GM18505 (cell line): ENCODE results near the gene ING3.
"Not testable (repeated sequence)": the region's sequence is repeated elsewhere in the genome, so short reads cannot be mapped to it uniquely, and the experiment has no call there.

ENCODE experiments used
- ATAC-seq: cut with Tn5 transposase; IDR thresholded peaks from one replicate; pipeline ENCODE4 v1.9.1; 2021; ENCODE audit not compliant: unreplicated experiment
- POLR2A ChIP-seq: IDR thresholded peaks from 4 replicates; pipeline ENCODE4 v1.6.1; 2011; ENCODE audit warnings: borderline replicate concordance; ENCODE audit not compliant: insufficient read depth, insufficient read length; ENCODE audit errors: extremely low read depth

The ING3 gene

DNA sequence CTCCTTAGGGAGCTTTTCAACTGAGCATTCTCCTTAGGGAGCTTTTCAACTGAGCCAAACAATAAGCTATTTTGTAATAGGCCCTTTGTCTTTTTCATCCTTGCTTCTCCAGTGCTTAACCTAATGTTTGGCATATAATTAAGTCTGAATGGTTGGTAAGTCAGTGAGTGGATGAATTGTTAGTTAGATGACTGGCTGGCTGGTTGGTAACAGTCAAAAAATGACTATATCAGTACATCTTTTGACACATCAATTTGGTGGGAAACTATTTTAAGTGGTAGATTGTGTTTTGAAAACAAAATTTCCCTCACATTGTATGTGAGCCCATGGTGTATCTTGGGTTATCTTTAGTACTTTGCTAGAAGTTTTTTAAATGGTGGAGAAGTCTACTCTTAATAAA is 16.4 kb downstream of the ING3 start:
- ATAC-seq, result no peak
- TF ChIP-seq POLR2A, result no peak

DNA sequence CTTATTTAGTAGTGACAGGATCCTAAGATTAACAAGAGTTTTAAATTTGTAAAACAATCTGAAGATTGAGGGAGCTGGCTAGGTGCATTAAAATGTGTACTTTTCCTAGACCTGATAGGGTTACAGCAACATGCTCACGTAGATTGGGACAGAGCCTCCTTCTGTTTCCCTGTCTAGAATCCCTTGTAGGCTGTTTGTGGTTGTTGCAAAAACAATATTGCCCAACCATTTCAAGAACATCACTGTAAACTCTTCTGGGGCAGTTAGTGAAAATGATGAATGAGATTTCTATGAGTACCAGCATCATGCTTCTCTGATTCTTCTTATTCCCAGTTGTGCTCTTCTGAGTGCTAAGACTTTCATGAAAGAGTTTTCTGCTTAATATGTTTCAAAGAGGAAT is 23.3 kb downstream of the ING3 start:
- ATAC-seq, result no peak
- no peak for TF ChIP-seq POLR2A

DNA sequence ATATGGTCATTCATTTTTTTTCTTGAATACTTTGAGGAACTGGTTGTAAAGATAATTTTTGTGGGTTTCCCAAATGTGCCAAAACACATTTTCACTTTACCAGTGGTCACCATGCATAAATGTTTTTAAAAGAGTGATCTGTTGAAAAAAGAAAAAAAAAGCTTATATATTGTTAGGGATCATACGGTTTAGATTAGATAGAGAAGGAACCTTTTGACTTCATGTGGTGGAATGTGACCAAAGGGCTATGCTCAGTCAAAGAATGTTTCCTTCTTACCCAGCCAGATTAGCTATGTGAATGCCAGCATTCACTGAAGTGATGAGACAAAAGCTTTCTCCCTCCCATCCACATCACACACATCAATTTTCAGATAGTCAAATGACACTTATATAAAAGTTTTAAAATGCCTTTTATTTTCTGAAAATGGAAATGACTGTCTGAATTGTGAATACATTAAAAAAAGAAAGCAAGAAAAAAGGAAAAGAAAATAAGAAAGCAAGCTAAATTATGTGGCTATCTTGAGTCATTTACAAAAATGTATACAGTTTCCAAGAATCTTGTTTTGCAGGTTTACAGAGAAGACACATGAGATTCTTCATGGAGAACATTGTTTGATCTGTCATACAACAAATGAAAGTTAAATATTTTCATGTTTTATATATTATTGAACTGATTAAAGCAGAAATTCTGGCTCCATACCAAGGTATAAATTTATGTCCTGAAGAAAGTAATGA is 29.4 kb downstream of the ING3 start:
- no peak for TF ChIP-seq POLR2A
- no peak for ATAC-seq

DNA sequence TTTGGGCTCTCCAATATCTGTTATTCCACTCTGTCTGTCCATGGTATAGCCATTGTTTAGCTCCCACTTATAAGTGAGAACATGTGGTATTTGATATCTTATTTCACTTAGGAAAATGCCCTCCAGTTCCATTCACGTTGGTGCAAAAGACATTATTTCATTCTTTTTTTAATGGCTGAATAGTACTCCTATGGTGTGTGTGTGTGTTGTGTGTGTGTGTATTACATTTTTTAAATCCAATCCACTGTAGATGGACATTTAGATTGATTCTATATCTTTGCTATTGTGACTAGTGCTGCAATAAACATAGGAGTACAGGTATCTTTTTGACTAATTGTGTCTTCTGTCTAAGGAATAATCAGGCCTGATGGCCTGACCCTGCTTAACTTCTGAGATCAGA is 30.5 kb downstream of the ING3 start:
- no peak for ATAC-seq
- TF ChIP-seq POLR2A, result no peak

DNA sequence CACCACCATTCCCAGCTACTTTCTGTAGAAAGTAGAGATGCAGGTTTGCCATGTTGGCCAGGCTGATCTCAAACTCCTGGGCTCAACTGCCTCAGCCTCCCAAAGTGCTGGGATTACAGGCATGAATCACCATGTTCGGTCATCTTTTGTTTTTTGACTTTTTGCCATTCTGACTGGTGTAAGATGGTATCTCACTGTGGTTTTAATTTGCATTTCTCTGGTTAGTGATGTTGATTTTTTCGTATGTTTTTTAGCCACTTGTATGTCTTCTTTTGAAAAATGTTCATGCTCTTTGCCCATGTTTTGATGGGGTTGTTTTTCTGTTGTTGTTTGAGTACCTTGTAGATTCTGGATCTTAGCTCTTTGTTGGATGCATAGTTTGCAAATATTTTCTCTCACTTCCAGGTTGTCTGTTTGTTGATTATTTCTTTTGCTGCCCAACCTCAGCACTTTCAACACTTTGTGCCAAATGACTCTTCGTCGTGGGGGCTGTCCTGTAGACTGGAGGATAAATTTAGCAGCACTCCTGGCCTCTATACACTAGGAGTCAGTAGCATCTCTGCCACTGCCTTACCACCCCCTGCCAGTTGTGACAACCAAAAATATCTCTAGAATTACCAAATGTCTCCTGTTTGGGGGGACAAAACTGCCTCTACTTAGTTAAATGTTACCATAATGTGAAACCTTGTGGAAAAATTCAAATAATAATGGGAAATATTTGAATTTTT is 31.5 kb downstream of the ING3 start:
- no peak for ATAC-seq
- TF ChIP-seq POLR2A, result no peak

DNA sequence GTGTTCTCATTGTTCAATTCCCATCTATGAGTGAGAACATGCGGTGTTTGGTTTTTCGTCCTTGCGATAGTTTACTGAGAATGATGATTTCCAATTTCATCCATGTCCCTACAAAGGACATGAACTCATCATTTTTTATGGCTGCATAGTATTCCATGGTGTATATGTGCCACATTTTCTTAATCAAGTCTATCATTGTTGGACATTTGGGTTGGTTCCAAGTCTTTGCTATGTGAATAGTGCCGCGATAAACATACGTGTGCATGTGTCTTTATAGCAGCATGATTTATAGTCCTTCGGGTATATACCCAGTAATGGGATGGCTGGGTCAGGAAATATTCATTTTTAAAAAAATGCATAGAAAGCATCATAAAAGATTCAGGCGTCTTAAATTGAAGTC is 33.0 kb downstream of the ING3 start:
- not testable (repeated sequence) for ATAC-seq

DNA sequence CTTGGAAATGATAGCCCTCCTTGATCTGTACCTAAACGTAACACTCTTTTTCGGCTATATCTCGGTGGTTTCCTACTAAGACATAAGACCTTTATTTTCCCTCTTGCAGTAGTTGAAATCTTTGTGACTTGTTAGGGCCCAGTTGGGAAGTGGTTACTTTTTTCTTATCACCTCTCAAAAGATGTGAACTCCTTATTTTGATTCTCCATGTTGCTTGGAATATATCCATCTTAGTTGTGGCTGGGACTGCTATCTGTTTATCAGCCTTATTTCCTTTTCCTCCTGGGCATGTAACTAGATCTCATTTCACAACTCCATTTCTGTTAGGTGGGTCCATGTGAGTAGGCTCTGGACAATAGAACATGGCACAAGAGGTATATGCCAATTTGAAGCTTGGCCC is 33.8 kb downstream of the ING3 start:
- no peak for TF ChIP-seq POLR2A
- ATAC-seq, result no peak

DNA sequence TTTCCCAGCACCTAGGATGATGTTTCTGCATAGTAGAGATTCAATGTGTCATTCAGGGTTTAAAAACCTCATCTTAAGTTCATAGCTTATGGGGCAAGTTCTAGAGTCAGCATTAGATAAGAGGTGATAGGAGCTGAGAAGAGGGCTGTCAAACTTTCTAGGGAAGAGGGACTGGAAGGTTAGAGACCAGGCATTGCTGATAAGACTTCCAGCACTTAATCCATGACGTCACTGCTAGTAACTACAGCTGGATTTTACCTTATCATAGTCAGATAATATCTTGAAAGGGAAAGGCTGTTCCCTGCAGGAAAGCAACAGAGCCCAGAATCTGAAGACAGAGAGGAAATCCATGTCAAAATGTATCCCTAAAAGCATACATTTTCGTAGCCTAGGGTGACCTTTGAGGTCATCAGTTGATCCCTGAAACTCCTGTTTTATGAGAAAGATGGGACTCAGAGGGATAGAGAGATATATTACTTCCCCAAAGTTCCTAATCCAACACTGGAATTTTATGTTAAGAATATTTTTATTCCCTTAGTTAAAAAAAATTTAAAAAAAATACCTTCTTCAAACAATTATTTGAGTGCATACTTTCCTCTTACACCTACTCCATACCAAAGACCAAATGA is 34.7 kb downstream of the ING3 start:
- no peak for TF ChIP-seq POLR2A
- no peak for ATAC-seq

DNA sequence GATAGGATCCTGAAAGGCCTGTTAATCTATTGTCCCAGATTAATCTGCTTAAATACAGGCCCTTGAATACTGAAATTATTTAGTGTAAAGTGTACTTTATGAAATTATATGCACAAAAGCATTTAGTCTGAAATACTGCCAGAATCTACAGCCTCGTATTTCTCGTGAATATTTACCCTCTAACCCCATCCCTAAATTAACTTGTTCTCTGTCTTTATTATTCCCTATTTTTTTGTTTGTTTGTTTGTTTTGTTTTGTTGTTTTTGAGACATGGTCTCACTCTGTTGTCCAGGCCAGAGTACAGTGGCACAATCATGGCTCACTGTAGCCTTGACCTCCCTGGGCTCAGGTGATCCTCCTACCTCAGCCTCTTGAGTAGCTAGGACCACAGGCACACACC is 35.3 kb downstream of the ING3 start:
- no peak for TF ChIP-seq POLR2A
- no peak for ATAC-seq

DNA sequence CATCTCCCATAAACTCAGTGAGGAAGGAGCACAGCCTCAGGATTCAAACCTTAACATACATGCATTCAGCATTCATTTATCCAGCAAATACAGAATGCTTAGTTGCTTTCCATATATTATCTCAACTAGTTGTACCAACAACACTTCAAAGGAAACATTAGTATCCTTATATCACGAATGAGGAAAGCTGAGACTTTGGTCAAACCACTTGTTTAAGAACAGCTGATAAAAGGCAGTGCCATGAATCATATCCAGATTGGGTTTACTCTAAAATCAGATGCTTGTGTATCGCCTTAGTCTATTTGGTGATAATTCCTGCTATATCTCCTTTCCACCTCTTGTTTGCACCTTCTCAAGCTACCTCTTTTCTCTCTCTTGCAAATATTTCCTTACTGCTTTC is 36.1 kb downstream of the ING3 start:
- ATAC-seq, result no peak
- TF ChIP-seq POLR2A, result no peak

DNA sequence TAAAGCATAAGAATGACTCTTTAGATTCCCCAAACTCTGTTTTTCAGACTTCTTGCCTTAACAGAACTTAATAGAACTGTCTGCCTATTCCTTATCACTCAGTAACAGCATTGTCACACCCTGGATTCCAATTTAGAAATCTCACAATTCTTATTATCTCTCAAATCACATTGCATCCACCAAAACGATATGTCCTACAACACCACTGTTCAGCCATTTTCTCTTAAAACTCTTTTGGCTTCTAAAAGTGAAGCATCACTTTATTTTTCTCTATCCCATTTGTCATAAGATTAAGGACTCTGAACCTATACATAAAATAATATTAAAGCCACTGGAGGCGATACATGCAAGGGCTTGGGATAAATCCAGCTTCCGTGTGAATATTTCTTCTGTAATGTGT is 36.7 kb downstream of the ING3 start:
- TF ChIP-seq POLR2A, result no peak
- ATAC-seq, result no peak

DNA sequence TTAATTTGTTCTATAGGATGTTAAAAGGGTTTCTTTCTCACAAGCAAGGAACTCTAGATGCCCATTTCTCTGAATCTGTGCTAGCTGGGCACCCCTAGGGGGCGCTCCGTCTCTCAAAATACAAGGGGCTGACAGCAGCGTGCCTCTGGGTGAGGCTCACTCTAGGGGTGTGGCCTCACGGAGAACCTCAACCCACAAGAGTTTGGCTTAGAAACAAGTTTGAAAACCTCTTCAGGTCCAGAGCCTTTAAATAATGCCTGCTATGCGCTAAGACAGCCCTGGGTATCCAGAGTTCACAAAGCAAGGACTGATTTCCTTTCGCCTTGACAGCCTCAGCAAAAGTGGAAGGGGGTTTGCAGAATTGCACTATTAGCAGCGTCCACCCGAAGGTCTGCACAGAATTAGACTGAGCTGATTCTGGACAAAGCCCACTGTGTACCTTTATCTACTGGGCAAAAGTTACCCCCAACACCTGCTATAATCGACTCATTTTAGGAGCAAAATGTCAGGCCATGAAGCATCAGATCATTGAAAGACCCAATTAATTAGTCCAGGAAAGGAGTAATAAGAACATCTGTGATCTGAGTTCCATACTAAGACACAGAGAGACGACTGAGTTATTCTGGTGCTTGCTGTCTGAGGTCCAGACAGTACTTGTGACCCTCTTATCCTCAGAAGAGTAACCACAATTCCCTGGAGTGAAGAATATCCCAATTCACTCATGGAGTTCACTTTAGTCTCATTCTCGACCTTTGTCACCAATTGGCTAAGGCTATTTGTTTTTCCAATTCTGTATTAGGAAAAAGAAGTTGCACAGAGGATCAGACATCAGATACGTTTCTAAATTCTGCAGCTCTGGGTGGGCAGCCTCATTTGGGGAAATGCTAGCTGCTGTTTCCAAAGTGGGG is 37.4 kb downstream of the ING3 start:
- no peak for TF ChIP-seq POLR2A
- peak; percentile 96 for ATAC-seq

DNA sequence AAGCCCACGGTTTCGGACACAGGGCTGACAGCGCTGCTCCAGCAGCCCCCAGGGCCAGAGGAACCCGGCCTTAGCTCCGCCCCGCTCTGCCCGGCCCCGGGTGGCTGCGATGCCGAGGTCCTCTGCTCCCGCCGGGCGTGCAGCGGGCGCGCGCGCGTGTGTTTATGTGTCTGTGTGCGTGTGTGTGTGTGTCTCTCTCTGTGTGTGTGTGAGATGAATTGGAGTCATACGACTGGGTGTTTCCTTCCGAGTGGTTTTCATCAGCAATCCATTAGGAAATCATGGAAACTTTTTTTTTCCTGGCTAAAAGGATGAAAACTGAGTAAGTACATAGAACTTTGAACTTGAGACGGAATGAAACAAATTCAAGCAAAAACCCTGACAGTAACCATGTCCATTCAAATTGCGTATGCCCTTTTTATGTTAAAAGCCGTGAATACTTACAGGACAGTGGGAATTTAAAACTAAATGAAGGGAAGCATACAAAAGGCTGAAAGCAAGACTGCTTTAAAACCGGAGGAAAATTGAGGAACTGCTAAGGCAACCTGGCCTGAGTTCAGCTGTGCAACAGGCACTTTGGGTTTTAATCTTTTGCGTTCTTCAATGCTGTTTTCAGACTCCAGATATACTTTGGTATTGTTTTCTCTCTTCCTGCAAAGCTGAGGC is 38.1 kb downstream of the ING3 start, which contains the start of gene CPED1:
Gene CPED1, plus strand, starts transcription at position 121 of the 666 bp plus-strand sequence. CDS start 911 bp downstream, outside the sequence.
- TF ChIP-seq POLR2A, result no peak

More for the DNA sequence above, 38.1 kb downstream of the ING3 start, which contains the start of gene CPED1:
- ATAC-seq, result peak; percentile 59
